Trophoblast cell (in vitro differentiated cells and primary cell): ENCODE data around the gene SCARF2.
"Not testable (repeated sequence)": the region's sequence is repeated elsewhere in the genome, so short reads cannot be mapped to it uniquely, and the experiment has no call there.

Experiments
- DNase-seq, 2 donors: peaks; one replicate each; pipeline ENCODE4 v3.0.0-alpha.2; 2016
- H2AFZ ChIP-seq: 2 replicates; pipeline ENCODE4 v1.6.1; 2013; ENCODE audit warnings: low read length, moderate library complexity, mild to moderate bottlenecking; ENCODE audit not compliant: insufficient read depth, poor library complexity
- H2AK5ac ChIP-seq: 2 replicates; pipeline ENCODE4 v1.6.1; 2013; ENCODE audit warnings: mild to moderate bottlenecking, low read length
- H2BK120ac ChIP-seq: 2 replicates; pipeline ENCODE4 v1.6.1; 2013; ENCODE audit warnings: low read length, mild to moderate bottlenecking, moderate library complexity; ENCODE audit not compliant: insufficient read depth, poor library complexity
- H2BK12ac ChIP-seq: 2 replicates; pipeline ENCODE4 v1.6.1; 2013; ENCODE audit warnings: mild to moderate bottlenecking, low read length, moderate library complexity
- H2BK5ac ChIP-seq: 2 replicates; pipeline ENCODE4 v1.6.1; 2013; ENCODE audit warnings: low read length, low read depth, moderate library complexity, mild to moderate bottlenecking; ENCODE audit not compliant: poor library complexity
- H3K14ac ChIP-seq: 2 replicates; pipeline ENCODE4 v1.6.1; 2013; ENCODE audit warnings: mild to moderate bottlenecking, low read length
- H3K18ac ChIP-seq: 2 replicates; pipeline ENCODE4 v1.6.1; 2013; ENCODE audit warnings: mild to moderate bottlenecking, low read length
- H3K23ac ChIP-seq: 2 replicates; pipeline ENCODE4 v1.6.1; 2013; ENCODE audit warnings: low read length
- H3K27ac ChIP-seq: 2 replicates; pipeline ENCODE4 v1.5.1; 2013; ENCODE audit warnings: low read depth, mild to moderate bottlenecking, inconsistent platforms, low read length, moderate library complexity
- H3K27me3 ChIP-seq: 2 replicates; pipeline ENCODE4 v1.6.1; 2013; ENCODE audit warnings: inconsistent platforms, mild to moderate bottlenecking, low read length, moderate library complexity; ENCODE audit not compliant: insufficient read depth
- H3K36me3 ChIP-seq, 2 experiments: 1 replicate in 1 of 2; 2 replicates in 1 of 2; pipeline ENCODE4 v1.6.1; 2013; ENCODE audit warnings: low read length in 2 of 2, mild to moderate bottlenecking in 2 of 2, moderate library complexity in 1 of 2; ENCODE audit not compliant: insufficient read depth in 2 of 2, control insufficient read depth in 1 of 2
- H3K4ac ChIP-seq: 2 replicates; pipeline ENCODE4 v1.6.1; 2013; ENCODE audit warnings: low read depth, mild to moderate bottlenecking, low read length, moderate library complexity
- H3K4me1 ChIP-seq, 2 experiments: 1 replicate in 1 of 2; 2 replicates in 1 of 2; pipeline ENCODE4 v1.6.1; 2013; ENCODE audit warnings: low read length in 2 of 2, mild to moderate bottlenecking in 2 of 2, moderate library complexity in 1 of 2; ENCODE audit not compliant: insufficient read depth in 2 of 2, control insufficient read depth in 1 of 2
- H3K4me2 ChIP-seq: 2 replicates; pipeline ENCODE4 v1.6.1; 2013; ENCODE audit warnings: inconsistent platforms, mild to moderate bottlenecking, low read length, moderate library complexity
- H3K4me3 ChIP-seq: 2 replicates; pipeline ENCODE4 v1.5.1; 2013; ENCODE audit warnings: mild to moderate bottlenecking, low read depth, low read length, inconsistent platforms
- H3K79me1 ChIP-seq: one replicate; pipeline ENCODE4 v1.6.1; 2013; ENCODE audit warnings: low read length
- H3K79me2 ChIP-seq: 2 replicates; pipeline ENCODE4 v1.6.1; 2013; ENCODE audit warnings: low read length, mild to moderate bottlenecking; ENCODE audit not compliant: control insufficient read depth, insufficient read depth, poor library complexity
- H3K9ac ChIP-seq: 2 replicates; pipeline ENCODE4 v1.6.1; 2013; ENCODE audit warnings: mild to moderate bottlenecking, low read length
- H3K9me3 ChIP-seq: 2 replicates; pipeline ENCODE4 v1.6.1; 2013; ENCODE audit warnings: low read depth, mild to moderate bottlenecking, control low read depth, inconsistent platforms, low read length; ENCODE audit not compliant: insufficient read depth
- H4K12ac ChIP-seq: 2 replicates; pipeline ENCODE4 v1.6.1; 2013; ENCODE audit warnings: low read depth, mild to moderate bottlenecking, low read length, moderate library complexity
- H4K8ac ChIP-seq: 2 replicates; pipeline ENCODE4 v1.6.1; 2013; ENCODE audit warnings: low read depth, mild to moderate bottlenecking, low read length, moderate library complexity
- H4K91ac ChIP-seq: one replicate; pipeline ENCODE4 v1.6.1; 2013; ENCODE audit warnings: low read depth, mild to moderate bottlenecking, low read length, moderate library complexity
- WGBS: extraction: QIAGEN DNeasy Blood & Tissue Kit; methylation state at CpG from one replicate; pipeline ENCODE4 v1.1.7; 2013; ENCODE audit warnings: missing lambda C conversion rate; ENCODE audit not compliant: insufficient read length, insufficient coverage; ENCODE audit errors: extremely low coverage; 5-methylcytosine and 5-hydroxymethylcytosine counted together

SCARF2 gene

GRCh38 chr22:20475569-20475968 is 37.9 kb upstream of the SCARF2 start:
- H3K27me3 ChIP-seq, H3K79me2 ChIP-seq, H3K9me3 ChIP-seq, H2AFZ ChIP-seq, H3K14ac ChIP-seq, H4K91ac ChIP-seq, H3K4me3 ChIP-seq, H2BK5ac ChIP-seq, H3K18ac ChIP-seq, H4K12ac ChIP-seq, H3K79me1 ChIP-seq, H3K4ac ChIP-seq, H3K4me1 ChIP-seq, H3K23ac ChIP-seq, H3K4me2 ChIP-seq, H3K27ac ChIP-seq, H4K8ac ChIP-seq, H2BK12ac ChIP-seq, DNase-seq, H2AK5ac ChIP-seq, H2BK120ac ChIP-seq, H3K9ac ChIP-seq: not testable (repeated sequence)
- WGBS, result no CpG with 5 or more reads among the region's 12 CpGs
- H3K36me3 ChIP-seq, result peaks cover 8 to 11% of the 10 kb centered on the region in 2 experiments

GRCh38 chr22:20475115-20475436 is 37.5 kb upstream of the SCARF2 start:
- Histone ChIP-seq H2BK120ac (no peak overlapping the region), H3K4me3 (no peak overlapping the region), H2AFZ (no peak overlapping the region), H4K91ac (no peak overlapping the region), H3K4me1 (peaks cover 5 to 6% of the 10 kb centered on the region in 2 experiments), H3K79me1 (no peaks in the 10 kb centered on the region), H3K18ac (no peak overlapping the region), H3K9me3 (no peaks in the 10 kb centered on the region), H3K79me2 (no peaks in the 10 kb centered on the region), H2AK5ac (no peak overlapping the region), H3K36me3 (peaks cover 8 to 12% of the 10 kb centered on the region in 2 experiments), H3K9ac (no peak overlapping the region), H3K27me3 (no peaks in the 10 kb centered on the region), H2BK12ac (no peak overlapping the region), H3K23ac (no peak overlapping the region), H2BK5ac (no peak overlapping the region), H4K8ac (no peak overlapping the region), H3K4ac (no peak overlapping the region), H4K12ac (no peak overlapping the region), H3K27ac (no peak overlapping the region), H3K14ac (no peak overlapping the region), H3K4me2 (no peak overlapping the region)
- no CpG with 5 or more reads among the region's 4 CpGs for WGBS
- no peak for DNase-seq

GRCh38 chr22:20472629-20473442 is 35.2 kb upstream of the SCARF2 start:
- Histone ChIP-seq H3K14ac (no peak overlapping the region), H2AFZ (no peak overlapping the region), H3K79me1 (no peaks in the 10 kb centered on the region), H3K9me3 (no peaks in the 10 kb centered on the region), H3K9ac (no peak overlapping the region), H4K8ac (no peak overlapping the region), H3K18ac (no peak overlapping the region), H3K27ac (no peak overlapping the region), H4K91ac (no peak overlapping the region), H2AK5ac (no peak overlapping the region), H2BK5ac (no peak overlapping the region), H2BK12ac (no peak overlapping the region), H3K27me3 (no peaks in the 10 kb centered on the region), H3K4me1 (peaks cover 5 to 6% of the 10 kb centered on the region in 2 experiments), H3K4me2 (no peak overlapping the region), H3K36me3 (peaks cover 10 to 17% of the 10 kb centered on the region in 2 experiments), H3K4me3 (no peak overlapping the region), H4K12ac (no peak overlapping the region), H2BK120ac (no peak overlapping the region), H3K79me2 (no peaks in the 10 kb centered on the region), H3K23ac (no peak overlapping the region), H3K4ac (no peak overlapping the region)
- WGBS, result no CpG with 5 or more reads among the region's 11 CpGs
- DNase-seq, result peak; percentile 75 to 86

- Histone ChIP-seq H4K91ac (no peak overlapping the region), H3K4ac (no peak overlapping the region)
Observed at GRCh38 chr22:20471126-20471833, 33.7 kb upstream of the SCARF2 start.

More at GRCh38 chr22:20471126-20471833, 33.7 kb upstream of the SCARF2 start:
- Histone ChIP-seq H2BK120ac (no peak overlapping the region), H2AFZ (no peak overlapping the region), H3K36me3 (peaks cover 13 to 17% of the 10 kb centered on the region in 2 experiments), H2BK12ac (no peak overlapping the region), H3K23ac (no peak overlapping the region), H3K14ac (no peak overlapping the region), H3K9ac (no peak overlapping the region), H2AK5ac (no peak overlapping the region), H4K8ac (no peak overlapping the region), H3K27ac (no peak overlapping the region), H3K4me3 (no peak overlapping the region), H4K12ac (no peak overlapping the region), H3K79me2 (no peaks in the 10 kb centered on the region), H3K4me1 (peaks cover 5 to 6% of the 10 kb centered on the region in 2 experiments), H3K4me2 (no peak overlapping the region), H3K9me3 (no peaks in the 10 kb centered on the region), H2BK5ac (no peak overlapping the region), H3K27me3 (no peaks in the 10 kb centered on the region), H3K18ac (no peak overlapping the region), H3K79me1 (no peaks in the 10 kb centered on the region)
- no CpG with 5 or more reads among the region's 9 CpGs for WGBS
- DNase-seq, result no peak
